Hindlimb muscle (tissue), 1 donor: Measurements from ENCODE around the gene CLIP4. TPM values are rescaled to one million over a fixed set of nuclear protein-coding genes. Genes with fewer than 3 reads are reported as not detected.
A peak's percentile ranks its signal among the peaks of the same experiment; 100 is the strongest.
"Not testable (repeated sequence)": the region's sequence is repeated elsewhere in the genome, so short reads cannot be mapped to it uniquely, and the experiment has no call there.

Experiments used
- DNase-seq: peaks from one replicate; pipeline ENCODE4 v3.0.0-alpha.2; 2013
- polyA plus RNA-seq: library from polyadenylated mRNA; unstranded; fragments of 120-200 nt; gene quantifications from one replicate; pipeline ENCODE4 v1.2.1, GENCODE V29; 2013; ENCODE audit not compliant: insufficient read length

Gene CLIP4, protein sequence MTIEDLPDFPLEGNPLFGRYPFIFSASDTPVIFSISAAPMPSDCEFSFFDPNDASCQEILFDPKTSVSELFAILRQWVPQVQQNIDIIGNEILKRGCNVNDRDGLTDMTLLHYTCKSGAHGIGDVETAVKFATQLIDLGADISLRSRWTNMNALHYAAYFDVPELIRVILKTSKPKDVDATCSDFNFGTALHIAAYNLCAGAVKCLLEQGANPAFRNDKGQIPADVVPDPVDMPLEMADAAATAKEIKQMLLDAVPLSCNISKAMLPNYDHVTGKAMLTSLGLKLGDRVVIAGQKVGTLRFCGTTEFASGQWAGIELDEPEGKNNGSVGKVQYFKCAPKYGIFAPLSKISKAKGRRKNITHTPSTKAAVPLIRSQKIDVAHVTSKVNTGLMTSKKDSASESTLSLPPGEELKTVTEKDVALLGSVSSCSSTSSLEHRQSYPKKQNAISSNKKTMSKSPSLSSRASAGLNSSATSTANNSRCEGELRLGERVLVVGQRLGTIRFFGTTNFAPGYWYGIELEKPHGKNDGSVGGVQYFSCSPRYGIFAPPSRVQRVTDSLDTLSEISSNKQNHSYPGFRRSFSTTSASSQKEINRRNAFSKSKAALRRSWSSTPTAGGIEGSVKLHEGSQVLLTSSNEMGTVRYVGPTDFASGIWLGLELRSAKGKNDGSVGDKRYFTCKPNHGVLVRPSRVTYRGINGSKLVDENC
- 16.6 TPM for polyA plus RNA-seq

GRCh38 chr2:29114946-29115609 is at the start of gene CLIP4:
Gene CLIP4, plus strand, starts transcription at chr2:29115415. Its CDS starts 5,974 bp downstream, at chr2:29121389.
- DNase-seq: peak; percentile 63

DNA sequence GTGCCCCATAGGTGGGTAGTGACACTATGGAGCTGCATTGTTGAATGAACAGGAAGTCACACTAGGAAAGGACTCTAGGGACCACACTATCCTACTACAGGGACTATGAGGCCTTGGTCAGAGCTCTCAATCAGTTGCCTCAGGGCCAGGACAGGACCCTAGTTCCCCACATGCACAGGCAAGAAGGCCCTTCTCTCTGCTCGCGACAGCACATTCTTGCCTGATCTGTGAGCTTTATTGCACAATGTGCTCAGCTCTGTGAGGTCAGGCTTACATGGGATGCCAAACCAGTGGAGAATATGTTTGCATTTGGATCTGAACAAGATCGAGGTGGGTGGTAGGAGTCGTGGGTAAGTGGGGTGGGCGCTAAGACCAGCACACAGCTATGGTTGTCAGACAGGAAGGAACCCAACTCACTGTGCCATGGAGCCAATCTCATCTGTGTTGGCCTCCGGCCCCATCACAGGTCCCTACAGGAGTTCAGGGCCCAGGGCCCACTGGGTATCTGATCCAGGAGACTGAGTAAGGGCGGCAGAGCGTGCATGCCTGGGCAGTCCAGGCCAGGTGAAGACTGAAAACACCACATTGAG is 48.8 kb upstream of the CLIP4 start:
- no peak for DNase-seq

GRCh38 chr2:29066997-29067605 is 48.1 kb upstream of the CLIP4 start:
- no peak for DNase-seq

- no peak for DNase-seq
Measured at GRCh38 chr2:29068513-29068912, 46.7 kb upstream of the CLIP4 start.

DNA sequence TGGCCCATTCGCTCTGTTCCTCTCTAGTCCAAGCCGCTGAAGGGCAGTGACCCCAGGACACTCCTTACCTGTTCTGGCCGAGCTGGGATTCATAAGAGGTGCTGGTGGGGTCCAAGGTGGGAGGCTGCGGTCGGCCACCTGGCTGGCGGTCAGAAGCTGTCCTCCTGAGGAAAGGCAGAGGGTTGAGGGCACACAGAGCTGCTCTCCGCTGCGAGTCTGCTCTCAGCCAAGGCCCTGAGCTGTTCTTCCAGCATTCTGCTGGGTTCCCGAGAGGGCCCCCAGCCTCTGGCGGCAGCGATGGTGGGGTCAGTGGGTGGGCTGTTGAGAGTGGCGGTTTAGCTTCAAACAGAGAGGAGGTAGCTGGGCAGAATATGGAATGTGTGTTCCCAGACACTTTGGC is 44.7 kb upstream of the CLIP4 start:
- DNase-seq: no peak

DNA sequence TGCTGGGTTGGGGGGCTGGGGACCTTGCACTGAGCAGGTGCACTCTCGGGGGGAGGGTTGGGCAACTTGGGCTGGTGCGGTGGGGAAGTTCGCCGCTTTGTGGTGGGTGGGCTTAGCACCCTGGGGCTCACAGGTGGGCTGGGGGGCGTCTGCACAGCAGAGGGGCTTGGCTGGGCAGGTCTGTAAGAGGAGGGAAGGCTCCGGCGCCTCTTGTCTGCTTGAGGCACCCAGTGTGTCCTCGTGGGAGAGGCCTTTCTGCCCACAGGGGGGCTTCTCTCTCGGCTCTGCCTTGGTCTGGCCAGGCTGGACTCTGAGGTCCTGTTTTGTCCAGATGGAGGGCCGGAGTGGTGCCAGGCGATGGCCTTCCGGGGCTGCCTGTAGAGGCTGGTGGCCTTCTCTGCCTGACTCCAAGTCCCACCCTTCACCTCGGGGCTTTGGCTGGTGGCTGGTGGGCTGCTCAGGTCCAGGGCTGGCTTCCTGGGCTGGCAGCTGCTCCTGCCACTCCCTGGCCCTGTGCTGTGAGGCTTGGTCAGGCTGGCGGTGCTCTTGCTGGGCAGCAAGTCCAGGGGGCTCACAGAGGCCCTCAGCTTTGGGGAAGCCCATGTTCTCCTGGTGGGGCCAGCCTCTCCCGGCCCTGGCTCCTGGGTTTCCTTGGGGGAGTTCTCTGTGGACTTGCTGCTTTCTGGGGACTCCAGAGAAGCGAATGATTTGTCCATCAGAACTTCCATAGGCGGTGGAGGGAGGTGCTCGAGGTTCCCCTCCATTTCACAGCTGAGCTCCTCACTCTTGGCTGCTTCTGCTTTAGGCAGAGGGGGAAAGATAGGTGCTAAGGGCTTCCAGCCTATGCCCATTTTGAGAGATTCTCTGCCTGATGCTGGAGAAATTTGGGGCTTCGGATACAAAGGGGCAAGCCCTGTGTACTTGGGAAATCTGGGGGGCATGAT is 43.9 kb upstream of the CLIP4 start:
- no peak for DNase-seq

DNA sequence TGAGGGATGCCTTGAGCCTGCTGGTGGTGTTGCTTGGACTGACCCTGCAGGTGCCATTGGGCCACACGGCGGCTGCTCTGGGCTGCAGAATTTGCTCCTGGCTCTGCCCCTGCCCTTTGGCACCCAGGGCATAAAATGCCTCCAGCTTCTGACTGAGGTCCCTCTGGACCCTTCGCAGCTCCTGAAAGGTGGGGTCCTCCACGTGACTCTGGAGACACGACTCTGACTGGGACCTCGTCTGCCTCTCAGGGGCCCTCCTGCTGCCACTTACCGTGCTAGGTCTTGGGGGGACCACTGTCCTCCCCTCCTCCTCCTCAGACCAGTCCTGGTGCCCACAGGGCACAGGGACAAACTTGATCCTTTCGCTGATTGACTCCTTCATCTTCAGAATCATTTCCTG is 43.0 kb upstream of the CLIP4 start:
- no peak for DNase-seq

DNA sequence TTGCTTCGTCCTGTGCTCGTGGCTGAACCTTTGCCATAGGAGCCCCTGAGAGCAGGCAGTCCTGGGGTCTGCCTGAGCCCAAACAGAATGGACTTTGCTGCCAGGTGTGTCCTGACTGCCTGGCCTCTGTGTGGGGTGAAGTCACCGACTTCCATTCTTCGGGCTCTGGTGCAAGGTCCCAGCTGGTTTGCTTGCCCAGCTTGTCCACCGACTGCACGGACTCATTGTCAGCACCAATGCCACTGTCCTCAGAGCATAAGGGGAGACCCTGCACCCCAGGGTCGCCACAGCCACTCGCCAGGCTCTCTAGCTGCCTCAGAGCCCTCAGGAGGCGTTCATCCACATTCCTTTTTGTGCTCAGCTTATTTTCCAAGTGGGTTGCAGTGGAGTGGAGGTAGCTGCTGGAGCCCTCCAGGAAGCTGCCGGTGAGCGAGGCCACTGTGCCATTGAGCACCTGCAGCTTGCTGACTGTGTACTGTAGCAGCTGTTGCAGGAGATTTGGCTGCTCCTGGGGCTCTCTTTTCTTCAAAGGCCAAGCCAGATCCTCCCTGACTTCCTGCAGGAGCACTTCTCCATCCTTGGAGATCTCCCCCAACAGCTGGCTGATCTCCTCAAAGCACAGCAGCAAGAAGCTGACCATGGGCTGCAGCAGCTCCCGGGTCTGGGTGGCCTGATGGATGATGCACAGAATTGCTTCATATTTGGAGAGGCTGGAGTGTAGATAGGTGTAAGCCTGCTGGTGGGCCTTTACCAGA is 42.1 kb upstream of the CLIP4 start:
- DNase-seq: no peak

GRCh38 chr2:29073933-29074332 is 41.3 kb upstream of the CLIP4 start:
- no peak for DNase-seq

DNA sequence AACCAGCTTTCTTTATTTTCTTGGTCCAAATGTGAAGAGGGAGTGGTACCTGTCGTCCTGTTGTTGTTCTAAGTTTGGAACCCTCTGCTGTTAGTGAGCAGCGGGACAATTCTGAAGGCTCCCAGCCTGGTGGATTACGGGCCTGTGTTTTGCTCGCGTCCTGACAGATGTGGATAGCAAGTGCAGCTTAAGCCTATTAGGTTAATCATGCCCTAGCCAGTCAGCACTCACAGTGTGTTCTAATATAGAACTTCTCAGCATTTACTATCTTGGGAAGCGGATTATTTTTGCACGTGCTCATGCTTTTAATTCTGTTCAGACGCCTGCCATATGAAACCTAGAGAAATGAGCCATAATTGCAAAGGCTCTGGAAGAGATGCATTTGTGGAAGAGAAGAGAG is 40.8 kb upstream of the CLIP4 start, which contains the start of gene PCARE:
TSS of gene PCARE (minus strand) at position 113 of the 400 bp plus-strand sequence. CDS start 262 bp downstream, outside the sequence.
- DNase-seq: no peak

DNA sequence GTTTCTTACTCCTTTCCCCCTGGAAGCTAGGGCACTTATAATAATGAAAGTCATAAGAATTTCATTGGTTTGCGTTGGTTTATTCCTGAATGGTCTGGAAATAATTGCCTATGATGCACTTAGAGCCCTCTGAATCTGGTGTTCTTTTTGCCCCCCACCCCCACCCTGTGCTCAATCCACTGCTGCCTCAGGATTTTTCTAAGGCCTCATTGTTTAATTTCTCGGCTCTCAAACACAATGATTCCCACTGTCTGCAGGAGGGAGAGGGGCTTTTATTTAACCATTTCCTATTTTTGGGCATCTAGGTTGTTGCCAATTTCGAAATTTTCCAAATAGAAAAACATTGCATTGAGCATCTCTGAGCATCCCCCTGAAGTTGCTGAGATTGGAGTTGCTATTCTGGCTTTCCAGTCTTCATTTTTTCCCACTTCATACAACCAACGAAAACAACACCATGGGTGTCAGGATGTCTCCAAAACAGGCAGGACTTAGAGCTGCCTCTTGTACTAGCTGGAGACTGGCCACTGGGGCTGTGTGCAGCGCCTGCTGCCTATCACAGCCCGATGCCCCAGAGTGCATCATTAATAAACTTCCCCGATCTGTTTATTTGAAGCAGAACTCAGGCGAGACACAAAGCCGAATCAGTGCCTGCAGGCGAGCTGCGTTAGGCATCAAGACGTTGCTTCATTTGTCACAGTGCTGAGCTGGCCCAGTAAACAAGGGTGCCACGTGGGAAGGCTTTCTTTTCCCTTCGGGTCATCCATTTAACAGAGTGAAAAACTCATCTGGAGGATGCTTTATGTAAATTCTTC is 39.1 kb upstream of the CLIP4 start:
- no peak for DNase-seq

- DNase-seq: no peak
Measured at GRCh38 chr2:29079887-29080286, 35.3 kb upstream of the CLIP4 start.

- DNase-seq: no peak
Measured at GRCh38 chr2:29080886-29081743, 34.1 kb upstream of the CLIP4 start.

- DNase-seq: no peak
Measured at GRCh38 chr2:29082804-29083495, 32.3 kb upstream of the CLIP4 start.

DNA sequence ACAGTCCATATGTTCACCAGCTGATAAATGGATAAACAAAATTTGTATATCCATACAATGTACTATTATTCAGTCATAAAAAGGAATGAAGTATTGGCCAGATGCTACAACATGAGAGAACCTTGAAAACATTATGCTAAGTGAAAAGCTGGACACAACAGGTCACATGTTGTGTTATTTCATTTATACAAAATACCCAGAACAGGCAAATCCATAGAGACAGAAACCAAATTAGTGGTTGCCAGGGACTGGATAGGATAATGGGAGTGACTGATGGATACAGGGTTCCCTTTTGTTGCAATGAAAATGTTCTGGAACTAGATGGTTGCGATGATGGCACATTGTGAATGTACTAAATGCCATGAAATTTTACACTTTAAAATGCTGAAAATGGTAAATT is 30.7 kb upstream of the CLIP4 start:
- no peak for DNase-seq

- DNase-seq: not testable (repeated sequence)
Measured at GRCh38 chr2:29090311-29090710, 24.9 kb upstream of the CLIP4 start.

DNA sequence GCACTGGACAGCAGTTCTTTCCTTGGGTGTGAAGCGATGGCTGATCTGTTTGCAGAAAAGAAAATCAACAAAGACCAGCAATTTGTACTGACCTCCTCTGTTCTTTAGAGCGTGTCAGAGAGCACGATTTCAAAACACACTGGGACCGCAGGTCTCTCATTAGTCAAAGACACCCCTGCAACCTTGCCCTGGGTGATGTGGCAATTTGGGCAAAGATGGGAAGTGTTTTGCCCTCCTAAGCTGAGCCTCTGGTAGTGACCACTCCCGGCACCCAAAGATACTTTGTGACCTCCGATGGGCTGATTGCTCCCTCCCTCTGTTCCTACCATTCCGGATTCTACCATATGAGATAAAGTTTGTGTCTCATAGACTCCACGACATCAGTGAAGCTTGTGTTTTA is 18.2 kb upstream of the CLIP4 start:
- DNase-seq: no peak

- no peak for DNase-seq
Measured at GRCh38 chr2:29097569-29097968, 17.6 kb upstream of the CLIP4 start.
